HG03354 (cell line): ENCODE measurements around the gene AGBL4.
"Not testable (repeated sequence)": the region's sequence is repeated elsewhere in the genome, so short reads cannot be mapped to it uniquely, and the experiment has no call there.

Experiments
- ATAC-seq: cut with Tn5 transposase; IDR thresholded peaks from one replicate; pipeline ENCODE4 v1.9.1; 2021; ENCODE audit warnings: mild to moderate bottlenecking; ENCODE audit not compliant: unreplicated experiment, poor library complexity, severe bottlenecking

AGBL4 gene

DNA sequence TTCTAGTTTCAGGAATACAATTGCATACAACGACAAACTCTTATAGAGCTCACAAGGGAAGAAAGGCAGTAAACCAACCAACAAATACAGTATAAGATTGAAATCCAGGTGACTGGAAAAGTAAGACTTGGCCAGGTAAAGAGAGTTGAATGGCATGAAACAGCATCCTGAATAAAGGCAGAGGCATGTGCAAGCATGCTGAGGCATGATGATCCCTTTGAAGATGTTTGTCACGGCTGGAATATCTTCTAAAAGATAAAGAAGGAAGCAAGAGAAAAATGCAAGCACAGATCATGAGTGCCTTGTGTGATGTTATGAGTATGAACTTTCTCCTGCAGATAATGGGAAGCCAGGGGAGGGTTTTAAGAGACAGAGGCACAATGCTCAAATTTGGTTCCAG is 1468.5 kb downstream of the AGBL4 start:
- no peak for ATAC-seq

DNA sequence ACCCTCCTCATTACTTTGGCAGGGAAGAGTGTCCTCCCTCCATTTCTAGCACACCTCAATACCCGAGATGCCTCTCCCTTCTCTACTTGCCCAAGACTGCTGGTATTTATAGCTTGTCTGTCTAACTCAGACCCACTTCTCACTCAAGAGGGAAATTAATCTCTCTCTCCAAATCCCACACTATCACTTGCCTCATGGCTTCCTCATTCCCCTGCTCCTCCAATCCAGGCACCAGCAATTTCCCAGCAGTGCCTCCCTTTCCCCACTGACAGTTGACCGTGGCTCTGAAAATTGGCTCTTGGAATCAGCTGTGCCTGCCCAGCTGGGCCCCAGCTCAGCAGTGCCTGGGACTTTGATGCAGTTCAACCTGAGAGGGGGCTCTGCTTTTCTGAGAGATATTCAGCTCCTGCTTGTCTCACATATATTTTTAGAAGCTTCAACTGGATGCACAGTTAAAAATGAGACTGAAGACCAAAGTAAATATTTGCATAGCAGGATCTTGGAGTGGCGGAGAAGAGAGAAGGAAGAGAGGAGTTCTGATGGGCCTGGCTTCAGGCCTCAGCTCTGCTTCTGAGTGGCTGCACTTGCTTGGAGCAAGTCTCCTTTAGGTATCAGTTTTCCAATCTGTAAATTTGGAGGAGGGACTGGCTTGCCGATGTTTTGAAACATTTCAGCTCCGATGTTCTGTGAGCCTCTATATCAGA is 1470.7 kb downstream of the AGBL4 start:
- no peak for ATAC-seq

DNA sequence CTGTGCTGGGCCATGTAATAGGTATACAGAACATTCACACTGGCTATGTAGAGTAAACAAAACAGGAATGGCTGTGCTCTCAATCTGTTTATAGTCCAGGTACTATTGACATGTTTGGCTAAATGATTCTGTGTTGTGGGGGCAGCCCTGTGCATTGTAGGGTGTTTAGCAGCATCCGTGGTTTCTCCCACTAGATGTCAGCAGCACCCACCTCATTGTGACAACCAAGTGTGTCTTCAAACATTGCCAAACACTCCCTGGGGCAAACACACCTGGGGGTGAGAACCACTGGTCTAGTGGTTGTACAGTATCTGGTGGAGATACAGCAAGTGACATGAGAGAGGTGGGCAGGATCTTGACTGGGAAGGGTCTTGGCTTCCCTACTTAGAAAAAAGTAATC is 1471.3 kb downstream of the AGBL4 start:
- no peak for ATAC-seq

DNA sequence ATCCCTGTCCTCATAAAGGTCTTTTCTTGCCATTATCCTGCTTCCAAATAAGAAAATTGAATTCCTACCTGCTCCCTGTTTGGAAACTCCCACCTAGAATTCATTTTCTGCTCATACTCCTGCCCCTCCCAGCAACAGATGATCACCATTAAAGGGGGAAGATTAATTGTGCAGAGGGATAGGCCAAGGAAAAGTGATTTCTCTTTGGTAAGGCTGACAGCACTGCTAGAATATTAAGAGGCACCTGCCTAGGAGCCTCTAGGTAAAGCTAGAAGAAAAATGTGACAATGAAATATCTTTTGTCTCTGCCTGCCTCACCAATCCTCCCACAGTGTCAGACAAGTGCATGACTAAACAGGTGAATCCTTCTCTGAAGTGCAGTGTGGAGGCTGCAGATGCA is 1474.8 kb downstream of the AGBL4 start:
- ATAC-seq = no peak

DNA sequence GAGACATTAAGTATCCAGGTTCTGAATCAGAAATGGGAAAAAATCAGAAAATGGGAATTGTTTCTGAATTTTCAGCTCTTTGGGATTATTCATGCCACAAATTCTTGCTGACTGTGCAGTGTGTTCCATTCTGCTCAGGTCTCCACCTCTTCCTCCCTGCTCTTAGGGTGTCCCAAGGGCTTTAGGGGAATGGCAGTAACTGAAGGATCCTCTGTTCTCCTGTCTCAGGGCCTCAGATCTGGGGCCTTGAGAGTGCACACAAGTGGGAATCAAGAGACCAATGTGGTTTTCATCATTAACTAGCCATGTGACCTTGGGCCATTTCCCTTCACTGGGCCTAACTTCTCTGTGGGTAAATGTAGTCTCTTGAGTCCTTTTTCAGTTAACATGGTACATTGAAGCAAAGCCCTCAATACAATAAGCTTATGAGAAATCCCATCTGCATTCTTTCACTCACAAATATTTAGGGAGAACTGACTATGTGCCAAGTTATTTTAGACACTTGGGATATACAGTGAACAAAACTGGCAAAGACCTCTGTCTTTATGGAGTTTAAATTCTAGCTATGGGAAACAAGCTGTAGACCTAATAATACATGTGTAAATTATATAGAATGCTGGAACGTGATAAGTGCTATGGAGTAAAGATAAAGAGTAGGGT is 1476.1 kb downstream of the AGBL4 start:
- no peak for ATAC-seq

DNA sequence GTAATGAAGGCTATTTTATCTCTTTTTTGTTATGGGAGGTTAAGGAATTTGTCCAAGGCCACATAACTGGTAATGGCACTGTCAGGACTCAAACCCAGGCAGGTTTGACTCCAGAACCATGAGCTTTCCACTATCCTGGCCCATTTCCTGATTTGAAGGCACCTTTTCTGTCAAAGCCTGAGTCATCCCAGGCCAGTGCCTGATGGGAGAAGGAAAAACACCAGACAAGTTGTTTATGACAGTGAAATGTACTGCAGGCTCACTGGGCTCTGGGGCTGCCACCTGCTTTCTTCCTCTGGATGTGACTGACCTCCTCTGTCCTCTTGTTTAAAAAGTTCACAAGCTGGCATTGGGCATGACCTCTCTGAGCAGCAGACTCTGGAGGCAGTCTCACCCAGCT is 1479.9 kb downstream of the AGBL4 start:
- no peak for ATAC-seq

DNA sequence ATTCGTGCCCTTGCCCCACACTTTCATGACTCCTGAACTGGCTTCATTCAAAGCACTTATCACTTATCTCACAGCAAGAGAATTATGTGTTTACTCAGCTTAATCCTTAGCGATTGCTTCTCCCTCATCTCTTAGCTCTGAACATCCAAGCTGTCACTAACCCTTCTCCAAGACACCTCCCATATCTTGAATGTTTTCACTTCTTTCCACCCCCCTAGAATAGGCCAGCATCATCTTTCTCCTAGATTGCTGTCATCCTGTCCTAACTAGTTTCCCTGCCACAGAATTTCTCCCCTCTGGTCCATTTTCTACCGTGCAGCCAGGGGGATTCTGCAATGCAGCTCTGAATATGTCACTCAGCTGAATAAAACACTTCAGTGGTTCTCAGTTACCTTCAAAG is 1483.2 kb downstream of the AGBL4 start:
- ATAC-seq = no peak

DNA sequence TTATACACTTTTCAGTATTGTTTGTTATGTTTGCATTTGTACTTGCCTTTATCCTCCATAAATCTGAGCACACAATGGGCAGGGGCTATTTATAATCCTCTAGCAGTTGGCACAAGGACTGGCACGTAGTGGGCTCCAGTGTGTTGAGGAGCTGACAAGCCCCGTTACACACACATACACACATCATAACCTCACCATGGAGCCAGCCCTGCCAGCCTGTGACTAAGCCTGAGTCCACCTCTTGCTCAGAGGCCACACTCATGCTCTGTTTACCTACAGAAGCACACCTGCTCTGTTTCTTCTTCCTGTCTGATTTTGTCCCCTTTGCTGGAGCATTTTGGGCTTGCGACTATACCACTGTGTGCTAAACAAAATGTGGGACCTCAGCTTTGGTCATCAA is 1487.3 kb downstream of the AGBL4 start:
- no peak for ATAC-seq

DNA sequence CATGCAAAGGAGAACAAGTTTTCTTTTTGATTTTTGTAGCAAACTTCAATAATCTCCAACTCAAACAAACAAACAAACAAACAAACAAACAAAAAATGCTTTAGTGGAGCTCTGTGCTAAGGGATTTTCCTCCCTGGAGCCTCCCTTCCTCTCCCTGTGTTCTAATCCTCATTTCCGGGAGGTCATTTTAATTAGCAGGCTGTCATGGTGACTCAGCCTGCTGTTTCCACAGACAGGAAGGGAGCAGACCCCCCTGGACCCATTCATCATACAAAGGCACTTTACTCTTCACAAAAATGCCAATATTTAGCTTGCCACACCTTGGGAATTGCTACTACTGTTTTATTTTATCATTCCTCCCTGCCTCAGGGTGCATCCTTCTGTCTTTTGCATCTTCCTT is 1490.8 kb downstream of the AGBL4 start:
- ATAC-seq = no peak

DNA sequence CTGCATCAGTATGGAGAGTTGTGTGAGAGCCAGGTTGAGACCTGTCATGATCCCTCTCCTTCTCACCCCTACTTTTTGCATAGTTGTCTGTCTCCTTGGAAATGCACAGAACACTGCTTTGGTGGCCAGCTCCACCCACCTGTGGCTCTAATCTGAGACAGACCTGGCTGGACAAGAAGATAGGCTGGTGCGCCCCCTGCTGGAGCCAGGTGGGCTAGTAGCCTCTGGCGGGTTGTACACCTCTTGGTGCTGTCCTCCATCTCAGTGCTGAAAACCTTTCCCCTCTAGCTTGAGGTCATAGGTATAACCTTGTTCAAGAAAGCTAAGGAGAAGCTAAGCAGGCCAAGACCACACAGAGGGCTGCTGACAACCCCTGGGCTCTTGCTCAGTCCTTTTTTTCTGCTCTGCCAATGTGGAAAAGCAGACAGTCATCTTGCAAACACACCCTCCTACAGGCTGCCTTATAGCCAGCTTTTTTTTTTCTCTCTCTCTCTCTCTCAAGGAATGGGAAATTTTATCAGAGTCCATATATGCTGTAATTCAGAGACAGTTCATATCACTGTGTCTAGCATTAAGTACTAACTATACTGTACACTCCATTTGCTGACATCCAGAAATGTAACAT is 1492.9 kb downstream of the AGBL4 start:
- ATAC-seq = peak; percentile 89

DNA sequence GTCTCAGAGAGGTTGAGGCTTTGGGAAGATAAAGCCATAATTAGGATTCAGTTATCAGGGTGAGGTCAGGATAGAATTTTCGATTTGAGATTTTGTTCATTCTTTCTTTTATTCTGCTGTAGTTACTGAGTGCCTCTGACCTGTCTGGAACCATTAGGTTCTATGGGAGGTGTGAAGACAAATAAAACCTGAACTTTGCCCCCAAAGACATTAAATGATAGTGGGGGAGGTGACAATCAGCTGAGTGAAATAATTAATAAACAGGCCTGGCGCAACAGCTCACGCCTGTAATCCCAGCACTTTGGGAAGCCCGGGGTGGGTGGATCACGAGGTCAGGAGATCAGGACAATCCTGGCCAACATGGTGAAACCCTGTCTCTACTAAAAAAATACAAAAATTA is 1496.7 kb downstream of the AGBL4 start:
- no peak for ATAC-seq

DNA sequence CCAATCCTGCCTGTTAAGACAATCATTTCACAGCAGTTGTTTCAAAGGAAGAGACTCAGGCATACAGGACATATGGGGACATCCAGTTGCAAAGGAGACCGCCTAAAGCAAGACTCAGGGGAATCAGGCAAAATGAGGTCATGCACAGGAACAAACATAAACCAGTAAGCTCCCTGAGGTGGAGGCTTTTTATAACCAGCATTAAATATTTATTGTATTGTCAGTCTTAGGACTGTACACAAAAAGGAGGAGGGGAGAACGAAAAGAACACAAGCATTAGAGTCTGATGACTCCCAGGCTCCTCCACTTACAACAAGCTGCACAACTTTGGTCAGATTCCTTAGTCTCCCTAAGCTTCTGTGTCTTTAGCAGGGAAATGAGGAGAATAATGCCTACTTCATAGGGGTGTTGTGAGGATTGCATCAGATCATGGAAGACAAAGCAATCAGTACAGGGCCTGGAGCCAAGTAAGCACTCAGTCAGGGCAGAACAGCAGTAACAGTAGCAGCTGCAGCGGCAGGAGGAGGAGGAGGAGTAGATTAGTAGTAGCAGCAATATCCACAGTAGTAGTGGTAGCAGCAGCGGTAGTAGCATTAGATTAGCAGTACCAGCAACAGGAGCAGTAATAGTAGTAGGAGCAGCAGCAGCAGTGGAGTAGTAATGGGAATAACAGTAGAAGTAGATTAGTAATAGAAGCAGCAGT is 1497.6 kb downstream of the AGBL4 start:
- no peak for ATAC-seq

DNA sequence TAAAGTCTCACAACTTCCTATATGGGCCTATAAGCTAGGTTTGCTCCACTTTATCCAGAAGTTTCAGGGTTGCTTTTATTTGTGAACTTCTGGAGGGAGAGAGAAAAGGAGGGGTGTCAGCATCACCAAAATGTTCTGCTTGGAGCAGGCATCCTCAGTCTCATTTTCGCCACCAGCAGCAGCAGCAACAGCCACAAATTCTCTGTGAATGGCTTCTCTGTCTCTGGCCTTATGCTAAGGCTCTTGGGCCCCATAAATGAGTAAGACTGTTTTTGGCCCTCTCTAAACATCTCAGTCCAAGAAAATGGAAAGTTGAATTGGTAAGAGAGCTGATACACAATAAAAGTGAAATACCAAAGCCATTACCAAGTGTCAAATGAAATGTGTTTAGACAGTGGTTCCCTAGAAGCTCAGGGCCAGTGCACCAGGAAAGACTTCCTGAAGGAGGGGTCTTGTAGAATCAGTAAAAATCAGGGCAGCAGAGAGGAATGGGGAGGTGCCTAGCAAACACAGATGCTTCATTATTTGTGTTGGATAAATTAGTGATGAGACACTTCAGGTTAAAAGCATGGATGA is 1498.8 kb downstream of the AGBL4 start:
- no peak for ATAC-seq

DNA sequence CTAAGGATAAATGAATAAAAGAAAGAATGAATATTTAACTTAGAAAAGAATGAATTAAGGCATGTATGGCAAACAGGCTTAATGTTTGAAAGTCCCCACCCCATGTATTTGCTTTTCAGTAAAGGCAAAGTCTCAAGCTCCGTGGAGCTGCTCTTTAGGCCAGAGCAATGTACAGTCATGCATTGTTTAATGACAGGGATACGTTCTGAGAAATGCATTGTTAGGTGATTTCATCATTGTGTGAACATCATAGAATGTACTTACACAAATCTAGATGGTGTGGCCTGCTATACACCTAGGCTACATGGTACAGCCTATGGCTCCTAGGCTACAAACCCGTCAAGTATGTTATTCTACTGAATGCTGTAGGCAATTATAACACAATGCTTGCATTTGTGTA is 1500.2 kb downstream of the AGBL4 start:
- no peak for ATAC-seq

DNA sequence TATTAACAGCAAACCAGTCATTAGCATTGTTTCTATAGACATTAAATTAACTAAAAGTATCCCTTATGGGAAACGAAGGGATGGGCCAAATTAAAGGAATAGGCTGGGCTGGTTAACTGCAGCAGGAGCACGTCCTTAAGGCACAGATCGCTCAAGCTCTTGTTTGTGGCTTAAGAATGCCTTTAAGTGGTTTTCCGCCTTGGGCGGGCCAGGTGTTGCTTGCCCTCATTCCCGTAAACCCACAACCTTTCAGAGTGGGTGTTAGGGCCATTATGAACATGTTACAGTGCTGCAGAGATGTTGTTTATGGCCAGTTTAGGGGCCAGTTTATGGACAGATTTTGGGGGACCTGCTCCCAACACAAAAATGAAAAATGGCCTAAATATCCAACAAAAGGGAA is 1503.9 kb downstream of the AGBL4 start:
- not testable (repeated sequence) for ATAC-seq

DNA sequence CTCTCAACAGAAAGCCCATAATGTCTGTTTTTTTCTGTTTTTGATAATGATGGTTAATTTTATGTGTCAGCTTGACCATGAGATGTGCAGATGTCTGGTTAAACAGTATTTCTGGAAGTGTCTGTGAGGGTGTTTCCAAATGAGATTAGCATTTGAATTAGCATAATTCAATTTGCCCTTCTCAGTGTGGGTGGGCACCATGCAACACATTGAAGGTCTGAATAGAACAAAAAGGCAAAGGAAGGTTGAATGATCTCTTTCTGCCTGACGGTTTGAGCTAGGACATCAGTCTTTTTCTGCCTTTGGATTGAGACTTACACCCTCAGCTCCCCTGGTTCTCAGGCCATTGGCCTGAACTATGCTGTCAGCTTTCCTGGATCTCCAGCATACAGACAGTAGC is 1516.9 kb downstream of the AGBL4 start:
- ATAC-seq = no peak

DNA sequence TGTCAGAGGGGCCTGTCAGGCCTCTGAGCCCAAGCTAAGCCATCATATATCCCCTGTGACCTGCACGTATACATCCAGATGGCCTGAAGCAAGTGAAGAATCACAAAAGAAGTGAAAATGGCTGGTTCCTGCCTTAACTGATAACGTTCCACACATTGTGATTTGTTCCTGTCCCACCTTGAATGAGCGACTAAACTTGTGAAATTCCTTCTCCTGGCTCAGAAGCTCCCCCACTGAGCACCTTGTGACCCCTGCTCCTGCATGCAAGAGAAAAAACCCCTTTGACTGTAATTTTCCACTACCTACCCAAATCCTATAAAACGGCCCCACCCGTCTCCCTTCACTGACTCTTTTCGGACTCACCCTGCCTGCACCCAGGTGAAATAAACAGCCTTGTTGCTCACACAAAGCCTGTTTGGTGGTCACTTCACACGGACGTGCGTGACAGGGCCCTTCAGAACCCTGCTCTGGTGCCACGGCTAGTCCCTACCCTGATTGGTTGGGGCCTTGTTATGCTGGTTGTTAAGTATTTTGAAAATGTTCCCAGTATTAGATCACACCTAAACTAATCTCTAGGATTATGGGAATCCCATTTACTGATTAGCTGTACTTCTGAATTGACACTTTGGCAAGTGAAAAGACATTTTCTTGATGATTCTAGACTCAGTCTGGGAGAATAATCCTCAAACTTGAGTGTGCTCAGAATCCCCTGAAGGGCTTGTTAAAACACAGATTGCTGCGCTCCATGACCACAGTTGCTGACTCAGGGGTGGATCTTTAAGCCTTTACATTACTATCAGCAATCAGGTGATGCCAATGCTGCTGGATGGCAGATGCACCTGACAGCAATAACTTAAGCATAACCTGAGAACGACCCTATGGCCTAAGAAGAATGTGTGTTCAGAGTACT is 1523.0 kb downstream of the AGBL4 start:
- ATAC-seq = no peak

DNA sequence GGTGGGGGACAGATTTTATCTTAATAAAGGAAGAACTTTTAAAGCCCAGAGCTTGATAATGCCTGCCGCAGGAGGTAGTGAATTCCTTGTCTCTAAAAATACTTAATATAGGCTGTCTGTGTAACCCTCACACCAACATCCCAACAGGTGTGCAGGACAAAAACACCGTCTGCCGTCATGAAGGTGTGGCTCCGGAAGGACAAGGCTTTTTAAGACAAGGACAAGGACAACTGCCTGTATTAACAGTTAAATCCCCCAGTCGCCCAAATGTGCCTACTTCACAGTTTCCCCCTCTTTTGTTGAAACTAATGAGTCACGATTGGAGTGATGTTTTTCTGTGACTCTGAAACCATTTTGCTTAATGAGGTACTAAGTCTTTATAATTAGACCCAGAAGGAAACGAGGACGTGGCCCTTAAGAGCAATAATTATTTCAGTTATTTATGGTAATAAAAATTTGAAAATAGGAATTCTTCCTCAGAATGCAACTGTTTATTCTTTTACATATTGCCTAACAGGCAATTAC is 1524.5 kb downstream of the AGBL4 start:
- ATAC-seq = no peak

DNA sequence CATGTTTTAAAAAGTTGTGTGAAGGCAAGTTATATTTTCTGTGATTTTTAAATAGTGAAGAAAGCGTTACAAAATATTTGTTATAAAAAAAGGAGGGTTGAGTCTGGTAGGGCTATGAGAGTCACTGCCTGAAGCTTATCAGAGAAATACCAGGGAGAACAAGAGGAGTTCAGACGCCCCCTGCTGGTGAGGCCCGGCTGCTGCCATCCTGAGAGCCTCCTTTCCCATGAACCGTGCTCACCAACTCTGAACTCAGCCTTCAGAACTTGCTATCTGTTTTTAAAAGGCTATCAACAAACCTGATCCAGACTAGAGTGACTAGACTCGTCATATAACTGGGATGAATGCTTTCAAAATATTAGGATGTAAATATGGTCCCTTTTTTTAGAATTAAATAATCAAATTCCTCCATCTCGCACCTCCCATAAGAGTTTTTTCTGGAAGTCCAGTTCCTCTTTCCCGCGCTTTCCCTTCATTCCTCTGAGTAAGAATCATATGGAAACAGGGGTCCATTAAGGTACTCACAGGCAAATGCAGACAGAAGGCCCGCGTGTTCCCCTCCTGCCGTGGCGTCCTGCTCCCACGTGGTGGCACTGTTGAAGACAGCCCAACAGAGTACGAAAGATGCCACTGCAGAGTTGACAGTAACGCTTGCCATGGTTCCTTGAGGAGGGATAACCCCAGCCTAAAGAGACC is 1525.5 kb downstream of the AGBL4 start:
- peak; percentile 96 for ATAC-seq
